GM21381 (cell line): Measurements from ENCODE around the gene CLSTN1.

Experiments used
- ATAC-seq: cut with Tn5 transposase; IDR thresholded peaks from one replicate; pipeline ENCODE4 v1.9.1; 2021; ENCODE audit warnings: mild to moderate bottlenecking, moderate library complexity; ENCODE audit not compliant: unreplicated experiment

The CLSTN1 gene

DNA sequence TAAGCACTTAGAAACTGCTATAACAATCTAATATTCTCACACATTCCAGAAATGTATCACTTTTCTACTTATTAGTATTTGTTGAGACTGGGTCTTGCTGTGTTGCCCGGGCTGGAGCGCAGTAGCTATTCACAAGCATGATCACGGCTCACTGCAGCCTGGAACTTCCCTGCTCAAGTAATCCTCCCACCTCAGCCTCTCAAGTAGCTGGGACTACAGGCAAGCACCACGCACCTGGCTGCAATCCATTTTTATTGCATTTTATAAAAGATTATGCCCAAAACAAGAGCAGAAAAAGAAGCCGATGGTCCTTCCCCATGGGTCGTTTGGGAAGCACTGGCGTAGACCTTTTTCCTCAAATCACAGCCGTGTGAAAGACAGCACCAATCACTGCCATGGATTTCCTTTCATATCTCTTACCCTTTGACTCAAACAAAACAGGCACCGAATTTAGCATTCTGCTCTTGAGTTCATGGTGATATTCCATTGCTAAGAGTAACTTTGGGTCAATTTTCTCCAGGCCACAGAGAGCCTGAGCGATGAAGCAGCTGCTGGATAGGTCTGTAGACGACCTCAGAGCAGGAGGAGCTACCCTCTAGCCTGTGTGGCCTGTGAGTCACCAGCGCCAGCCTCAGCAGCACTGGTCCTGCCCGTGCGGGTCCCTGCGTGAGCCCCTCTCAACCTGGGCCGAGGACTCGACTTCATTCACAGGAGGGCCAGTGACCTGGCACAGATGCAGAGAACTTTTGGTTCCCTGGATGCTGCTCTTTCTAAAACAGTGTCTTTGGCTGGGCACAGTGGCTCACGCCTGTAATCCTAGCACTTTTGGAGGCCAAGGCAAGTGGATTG lies 91.4 kb downstream of the CLSTN1 start:
- ATAC-seq: no peak

DNA sequence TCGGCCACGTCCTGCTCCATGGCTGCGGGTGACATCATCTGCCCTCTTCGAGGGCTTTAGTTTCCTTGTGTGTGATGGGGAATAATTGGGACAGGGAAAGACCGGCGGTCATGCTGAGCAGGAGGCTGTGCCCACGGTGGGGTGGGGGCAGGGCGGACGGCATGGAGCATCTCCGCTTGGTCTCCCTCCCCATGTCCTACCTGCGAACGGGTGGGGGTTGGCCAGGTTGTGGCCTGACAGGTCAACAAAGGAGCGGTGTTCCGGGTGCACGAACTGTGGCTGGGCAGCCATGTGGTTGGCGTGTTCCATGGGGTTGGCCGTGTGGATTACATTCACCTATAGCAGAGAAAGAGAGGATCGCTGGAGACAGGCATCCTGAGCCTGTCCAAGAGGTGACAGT lies 92.2 kb downstream of the CLSTN1 start:
- no peak for ATAC-seq

DNA sequence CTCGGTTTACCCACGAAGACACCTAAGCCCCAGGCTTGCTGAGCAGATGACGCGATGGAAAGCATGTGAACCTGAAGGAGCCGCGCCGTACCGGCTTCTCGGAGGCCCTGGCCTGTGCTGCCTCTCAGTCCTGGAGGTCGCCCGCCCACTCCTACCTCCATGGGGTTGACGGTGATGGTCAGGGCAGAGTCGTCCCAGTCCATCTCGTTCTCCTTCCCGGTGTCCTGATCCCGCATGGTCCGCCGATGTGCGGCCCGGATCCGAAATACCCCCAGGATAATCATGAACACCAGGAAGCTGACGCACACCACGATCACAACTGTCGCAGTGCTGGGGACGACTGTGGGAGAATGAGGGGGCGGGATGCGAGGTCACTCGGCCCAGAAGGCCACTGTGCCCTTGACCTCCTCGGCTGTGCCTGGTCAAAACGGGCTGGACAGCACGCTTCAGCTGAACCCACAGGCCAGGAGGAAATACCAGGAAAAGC lies 92.7 kb downstream of the CLSTN1 start:
- ATAC-seq: no peak

DNA sequence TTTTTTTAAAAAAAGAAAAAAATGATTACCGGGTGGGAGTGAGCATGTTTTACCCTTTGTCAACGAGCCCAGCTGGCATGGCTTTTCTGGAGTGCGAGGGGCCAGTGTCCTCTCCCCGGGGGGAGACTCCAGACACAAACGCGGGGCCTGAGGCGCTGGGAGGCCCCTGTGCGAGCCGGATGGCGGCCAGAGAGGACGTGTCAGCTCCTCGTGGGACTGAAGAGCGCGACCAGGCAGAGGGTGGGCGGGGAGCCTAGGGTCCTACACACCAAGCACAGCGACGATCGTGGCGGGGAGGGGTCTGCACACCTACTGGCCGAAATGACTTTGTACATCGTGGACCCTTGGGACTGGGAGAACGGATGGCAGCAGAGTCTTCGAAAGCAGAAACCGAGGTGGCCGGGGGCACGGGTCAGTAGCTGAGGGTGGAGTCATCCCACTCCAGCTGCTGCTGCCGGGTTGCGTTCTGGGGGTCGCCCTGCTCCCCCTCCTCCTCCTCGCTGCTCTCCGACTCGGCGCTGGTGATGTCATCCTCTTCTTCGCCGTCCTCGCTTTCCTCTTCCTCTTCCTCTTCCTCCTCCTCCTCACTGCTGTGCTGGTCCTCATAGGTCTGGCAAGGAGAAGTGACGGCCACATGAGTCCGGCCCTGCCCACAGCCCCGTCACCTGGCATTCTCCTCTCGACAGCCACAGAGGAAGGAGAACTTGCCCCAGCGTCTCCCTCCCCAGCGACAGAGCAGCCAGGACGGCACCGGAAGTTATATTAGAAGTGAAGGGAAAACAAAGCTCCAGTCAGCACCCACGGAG lies 93.5 kb downstream of the CLSTN1 start:
- ATAC-seq: no peak

DNA sequence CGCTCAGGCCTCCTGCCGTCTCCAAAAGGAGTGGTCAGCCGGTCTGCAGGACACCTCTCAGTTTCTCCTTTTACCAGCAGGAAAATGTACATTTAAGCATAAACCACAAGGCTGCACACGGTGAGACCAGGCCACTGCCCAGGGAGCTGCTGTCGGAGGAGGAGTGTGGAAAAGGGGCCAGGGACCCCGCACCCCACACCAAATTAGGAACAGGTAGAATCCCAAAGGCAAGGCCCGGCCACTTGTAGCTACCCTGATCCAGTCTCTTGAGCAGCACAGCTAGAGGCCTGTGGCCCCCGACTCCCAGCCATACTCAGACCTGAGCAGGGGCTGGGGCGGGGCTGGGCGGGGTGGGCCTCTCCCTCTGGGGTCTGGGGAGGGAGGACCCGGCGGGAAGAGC lies 94.2 kb downstream of the CLSTN1 start:
- no peak for ATAC-seq

DNA sequence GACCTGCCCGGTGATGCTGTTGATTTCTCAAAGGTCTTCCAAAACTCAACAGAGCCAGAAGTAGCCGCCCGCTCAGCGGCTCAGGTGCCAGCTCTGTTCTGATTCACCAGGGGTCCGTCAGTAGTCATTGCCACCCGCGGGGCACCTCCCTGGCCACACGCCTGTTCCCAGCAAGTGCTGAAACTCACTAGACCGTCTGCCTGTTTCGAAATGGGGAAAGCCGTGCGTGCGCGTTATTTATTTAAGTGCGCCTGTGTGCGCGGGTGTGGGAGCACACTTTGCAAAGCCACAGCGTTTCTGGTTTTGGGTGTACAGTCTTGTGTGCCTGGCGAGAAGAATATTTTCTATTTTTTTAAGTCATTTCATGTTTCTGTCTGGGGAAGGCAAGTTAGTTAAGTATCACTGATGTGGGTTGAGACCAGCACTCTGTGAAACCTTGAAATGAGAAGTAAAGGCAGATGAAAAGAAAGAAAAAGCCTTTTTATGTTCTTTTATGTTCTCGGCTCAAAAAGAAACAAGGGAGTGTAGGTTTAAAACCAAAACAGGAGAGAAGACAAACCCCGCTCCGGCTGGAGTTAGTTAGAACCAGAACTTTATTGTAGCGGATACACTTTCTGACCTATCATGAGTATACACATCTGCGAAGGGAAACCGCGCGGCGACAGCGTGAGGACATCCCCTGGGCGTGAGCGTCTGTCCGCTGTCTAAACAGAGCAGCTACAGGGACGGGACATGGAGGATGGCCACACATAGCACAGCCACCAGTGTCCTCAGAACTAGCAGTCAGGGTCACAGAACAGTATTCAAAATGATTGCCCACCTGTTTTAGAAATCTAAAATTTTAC lies 95.1 kb downstream of the CLSTN1 start:
- ATAC-seq: no peak

DNA sequence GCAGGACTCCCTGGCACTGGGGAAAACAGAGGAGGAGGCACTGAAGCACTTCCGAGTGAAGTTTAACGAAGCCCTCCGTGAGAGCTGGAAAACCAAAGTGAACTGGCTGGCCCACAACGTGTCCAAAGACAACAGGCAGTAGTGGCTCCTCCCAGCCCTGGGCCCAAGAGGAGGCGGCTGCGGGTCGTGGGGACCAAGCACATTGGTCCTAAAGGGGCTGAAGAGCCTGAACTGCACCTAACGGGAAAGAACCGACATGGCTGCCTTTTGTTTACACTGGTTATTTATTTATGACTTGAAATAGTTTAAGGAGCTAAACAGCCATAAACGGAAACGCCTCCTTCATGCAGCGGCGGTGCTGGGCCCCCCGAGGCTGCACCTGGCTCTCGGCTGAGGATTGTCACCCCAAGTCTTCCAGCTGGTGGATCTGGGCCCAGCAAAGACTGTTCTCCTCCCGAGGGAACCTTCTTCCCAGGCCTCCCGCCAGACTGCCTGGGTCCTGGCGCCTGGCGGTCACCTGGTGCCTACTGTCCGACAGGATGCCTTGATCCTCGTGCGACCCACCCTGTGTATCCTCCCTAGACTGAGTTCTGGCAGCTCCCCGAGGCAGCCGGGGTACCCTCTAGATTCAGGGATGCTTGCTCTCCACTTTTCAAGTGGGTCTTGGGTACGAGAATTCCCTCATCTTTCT lies 96.7 kb downstream of the CLSTN1 start:
- no peak for ATAC-seq

DNA sequence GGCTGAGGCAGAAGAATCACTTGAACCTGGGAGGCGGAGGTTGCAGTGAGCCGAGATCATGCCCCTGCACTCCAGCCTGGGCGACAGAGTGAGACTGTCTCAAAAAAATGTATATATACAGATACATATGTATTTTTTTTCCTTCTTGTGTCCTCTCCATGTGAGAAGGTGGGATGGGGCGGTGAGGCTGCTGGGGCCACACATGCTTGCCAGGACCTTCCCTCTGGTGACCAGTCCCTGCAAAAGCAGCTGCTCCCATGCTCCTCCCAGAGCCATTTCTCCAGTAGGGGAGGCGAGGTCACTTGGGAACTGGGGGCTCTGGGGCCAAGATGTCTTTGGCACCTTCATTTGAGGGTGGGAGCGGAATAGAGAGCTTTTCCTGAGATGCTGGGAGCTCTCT lies 97.4 kb downstream of the CLSTN1 start:
- no peak for ATAC-seq

DNA sequence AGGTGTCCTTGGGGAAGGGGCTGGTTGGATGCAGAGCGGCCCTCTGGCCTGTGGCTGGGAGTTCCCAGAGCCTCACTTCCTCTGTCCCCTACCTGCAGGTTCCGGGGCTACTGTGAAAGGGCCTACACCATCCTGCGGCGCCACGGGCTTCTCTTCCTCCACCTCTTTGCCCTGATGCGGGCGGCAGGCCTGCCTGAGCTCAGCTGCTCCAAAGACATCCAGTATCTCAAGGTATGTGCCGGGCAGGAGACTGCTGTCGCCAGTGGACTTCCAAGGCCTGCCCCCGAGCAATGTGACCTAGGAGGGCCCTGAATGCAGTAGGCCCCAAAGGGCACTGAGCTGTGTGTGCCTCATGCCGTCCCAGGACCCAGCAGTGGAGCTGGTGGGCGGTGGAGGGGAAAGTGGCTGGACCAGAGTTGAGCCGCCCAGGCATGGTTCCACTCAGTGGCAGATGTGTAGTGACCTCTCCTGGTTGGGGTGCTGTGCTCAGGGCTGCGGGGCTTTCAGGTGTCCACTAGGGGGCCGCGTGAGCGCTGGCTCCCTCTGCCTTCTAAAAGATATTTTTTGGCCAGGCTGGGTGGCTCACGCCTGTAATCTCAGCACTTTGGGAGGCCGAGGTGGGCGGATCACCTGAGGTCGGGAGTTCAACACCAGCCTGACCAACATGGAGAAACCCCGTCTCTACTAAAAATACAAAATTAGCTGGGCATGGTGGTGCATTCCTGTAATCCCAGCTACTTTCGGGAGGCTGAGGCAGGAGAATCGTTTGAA lies 98.9 kb downstream of the CLSTN1 start:
- ATAC-seq: no peak

DNA sequence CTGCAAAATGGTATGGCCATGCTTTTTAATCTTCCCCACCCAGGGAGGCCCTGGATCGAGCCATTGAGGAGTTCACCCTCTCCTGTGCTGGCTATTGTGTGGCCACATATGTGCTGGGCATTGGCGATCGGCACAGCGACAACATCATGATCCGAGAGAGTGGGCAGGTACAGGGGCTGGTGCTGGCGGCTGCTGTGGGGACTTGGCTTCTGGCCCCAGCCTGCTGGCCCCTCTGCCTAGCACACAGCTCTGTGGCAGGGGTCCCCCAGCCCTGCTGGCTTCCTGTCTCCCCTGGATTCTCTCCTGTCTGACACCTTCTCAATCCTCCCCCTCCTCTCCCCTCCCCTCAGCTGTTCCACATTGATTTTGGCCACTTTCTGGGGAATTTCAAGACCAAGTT lies 99.8 kb downstream of the CLSTN1 start:
- ATAC-seq: no peak

DNA sequence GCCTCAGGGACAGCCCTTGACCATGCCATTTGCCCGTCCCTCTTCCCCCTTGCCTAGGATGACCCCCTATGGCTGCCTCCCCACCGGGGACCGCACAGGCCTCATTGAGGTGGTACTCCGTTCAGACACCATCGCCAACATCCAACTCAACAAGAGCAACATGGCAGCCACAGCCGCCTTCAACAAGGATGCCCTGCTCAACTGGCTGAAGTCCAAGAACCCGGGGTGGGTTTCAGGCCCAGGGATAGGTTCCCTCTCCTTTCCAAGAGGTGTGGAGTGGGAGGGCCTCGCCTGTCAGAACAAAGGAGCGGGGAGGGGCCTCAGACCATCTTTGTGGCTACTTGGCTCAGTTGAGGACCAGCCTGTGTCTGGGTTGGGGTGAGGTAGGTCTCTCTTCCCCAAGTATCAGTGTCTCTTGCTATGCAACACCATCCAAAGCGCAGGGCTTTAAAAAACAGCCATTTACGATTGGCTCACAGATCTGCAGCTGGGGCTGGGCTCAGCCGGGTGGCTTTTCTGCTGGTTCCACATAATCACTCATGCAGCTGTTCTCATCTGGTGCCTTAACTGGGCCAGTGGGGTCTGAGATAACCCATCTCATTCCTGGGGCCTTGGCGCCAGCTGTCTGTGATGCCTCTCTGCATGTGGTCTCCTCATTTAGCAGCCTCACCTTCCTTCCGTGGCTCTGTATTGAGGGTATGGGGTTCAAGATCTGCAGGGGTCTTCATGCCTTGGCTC lies 100.5 kb downstream of the CLSTN1 start:
- ATAC-seq: no peak

DNA sequence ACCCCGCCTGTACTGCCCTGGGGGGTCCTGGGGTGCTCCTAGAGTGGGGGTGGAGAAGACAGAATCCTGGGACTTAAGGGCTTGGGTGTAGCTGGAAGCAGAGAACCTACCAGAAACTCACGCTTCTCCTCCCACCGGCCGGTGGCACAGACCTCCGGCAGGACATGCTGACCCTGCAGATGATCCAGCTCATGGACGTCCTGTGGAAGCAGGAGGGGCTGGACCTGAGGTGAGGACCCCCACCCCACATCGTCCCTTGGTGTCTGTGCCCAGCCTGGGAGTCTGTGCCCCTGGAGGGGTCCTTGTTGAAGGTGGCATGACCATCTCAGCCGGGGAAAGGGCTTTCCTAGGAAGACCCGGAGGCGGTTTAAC lies 101.4 kb downstream of the CLSTN1 start:
- no peak for ATAC-seq

DNA sequence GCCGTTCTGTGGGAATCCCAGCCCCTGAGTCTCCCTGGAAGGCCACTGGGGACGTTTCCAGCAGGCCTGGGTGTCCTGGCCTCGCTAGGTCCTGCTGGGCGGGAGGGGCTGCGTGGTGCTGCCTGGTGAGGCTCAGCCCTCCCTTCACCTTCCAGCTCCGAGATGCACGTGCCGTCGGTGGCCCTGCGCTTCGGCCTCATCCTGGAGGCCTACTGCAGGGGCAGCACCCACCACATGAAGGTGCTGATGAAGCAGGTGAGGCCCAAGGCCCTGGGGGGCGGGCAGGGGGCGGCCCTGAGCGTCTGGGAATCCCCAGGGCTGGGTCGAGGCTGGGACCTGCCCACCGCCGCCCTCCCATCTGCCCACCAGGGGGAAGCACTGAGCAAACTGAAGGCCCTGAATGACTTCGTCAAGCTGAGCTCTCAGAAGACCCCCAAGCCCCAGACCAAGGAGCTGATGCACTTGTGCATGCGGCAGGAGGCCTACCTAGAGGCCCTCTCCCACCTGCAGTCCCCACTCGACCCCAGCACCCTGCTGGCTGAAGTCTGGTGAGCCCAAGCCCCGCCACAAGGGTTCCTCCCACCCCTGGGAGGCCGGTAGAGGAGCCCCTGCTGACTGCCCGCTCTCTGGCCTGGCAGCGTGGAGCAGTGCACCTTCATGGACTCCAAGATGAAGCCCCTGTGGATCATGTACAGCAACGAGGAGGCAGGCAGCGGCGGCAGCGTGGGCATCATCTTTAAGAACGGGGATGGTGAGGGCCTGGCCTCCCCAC lies 102.0 kb downstream of the CLSTN1 start:
- ATAC-seq: no peak

DNA sequence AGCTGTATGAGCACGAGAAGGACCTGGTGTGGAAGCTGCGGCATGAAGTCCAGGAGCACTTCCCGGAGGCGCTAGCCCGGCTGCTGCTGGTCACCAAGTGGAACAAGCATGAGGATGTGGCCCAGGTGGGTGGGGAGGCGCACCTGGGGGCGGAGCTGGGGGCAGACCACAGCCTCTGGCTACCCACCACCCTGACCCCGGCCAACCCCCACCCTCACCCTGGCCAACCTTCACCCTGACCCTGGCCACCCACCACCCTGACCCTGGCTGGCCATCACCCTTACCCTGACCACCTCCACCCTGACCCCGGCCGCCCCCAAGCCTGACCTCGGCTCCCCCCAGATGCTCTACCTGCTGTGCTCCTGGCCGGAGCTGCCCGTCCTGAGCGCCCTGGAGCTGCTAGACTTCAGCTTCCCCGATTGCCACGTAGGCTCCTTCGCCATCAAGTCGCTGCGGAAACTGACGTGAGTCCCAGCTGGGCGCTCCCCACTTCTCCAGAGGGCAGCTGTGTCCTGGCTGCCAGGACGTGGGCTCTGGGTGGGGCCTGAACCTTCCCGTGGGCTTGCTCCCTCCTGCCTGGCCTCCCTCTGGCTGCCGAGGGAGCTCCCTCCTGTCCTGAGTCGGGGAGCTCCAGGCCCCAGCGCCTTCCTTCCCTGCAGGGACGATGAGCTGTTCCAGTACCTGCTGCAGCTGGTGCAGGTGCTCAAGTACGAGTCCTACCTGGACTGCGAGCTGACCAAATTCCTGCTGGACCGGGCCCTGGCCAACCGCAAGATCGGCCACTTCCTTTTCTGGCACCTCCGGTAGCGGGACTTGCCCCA lies 102.8 kb downstream of the CLSTN1 start:
- no peak for ATAC-seq

DNA sequence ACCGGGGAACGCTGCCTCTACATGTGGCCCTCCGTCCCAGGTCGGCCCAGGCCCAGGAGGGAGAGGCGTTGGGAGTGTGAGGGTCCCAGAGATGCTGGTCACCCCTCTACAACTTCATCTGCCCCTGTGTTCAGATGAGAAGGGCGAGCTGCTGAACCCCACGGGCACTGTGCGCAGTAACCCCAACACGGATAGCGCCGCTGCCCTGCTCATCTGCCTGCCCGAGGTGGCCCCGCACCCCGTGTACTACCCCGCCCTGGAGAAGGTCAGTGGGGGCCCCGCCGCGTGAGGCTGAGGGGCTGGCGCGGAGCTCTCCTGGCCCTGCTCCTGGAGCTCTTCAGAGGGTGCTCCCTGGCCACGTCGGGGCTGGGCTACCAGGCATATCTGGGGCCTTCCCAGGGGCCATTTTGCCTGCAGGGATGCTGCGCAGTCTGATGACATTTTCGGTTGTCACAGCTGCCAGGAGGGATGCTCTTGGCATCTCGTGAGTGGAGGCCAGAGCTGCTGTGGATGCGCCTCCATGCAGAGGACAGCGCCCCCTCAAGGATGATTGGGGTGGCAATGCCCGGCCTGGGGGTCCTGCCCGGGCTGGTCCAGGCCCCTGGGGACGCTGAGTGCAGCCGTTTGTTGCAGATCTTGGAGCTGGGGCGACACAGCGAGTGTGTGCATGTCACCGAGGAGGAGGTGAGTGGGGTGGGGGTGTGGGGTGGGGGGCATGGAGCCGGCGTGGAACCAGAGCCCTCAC lies 103.6 kb downstream of the CLSTN1 start:
- no peak for ATAC-seq

DNA sequence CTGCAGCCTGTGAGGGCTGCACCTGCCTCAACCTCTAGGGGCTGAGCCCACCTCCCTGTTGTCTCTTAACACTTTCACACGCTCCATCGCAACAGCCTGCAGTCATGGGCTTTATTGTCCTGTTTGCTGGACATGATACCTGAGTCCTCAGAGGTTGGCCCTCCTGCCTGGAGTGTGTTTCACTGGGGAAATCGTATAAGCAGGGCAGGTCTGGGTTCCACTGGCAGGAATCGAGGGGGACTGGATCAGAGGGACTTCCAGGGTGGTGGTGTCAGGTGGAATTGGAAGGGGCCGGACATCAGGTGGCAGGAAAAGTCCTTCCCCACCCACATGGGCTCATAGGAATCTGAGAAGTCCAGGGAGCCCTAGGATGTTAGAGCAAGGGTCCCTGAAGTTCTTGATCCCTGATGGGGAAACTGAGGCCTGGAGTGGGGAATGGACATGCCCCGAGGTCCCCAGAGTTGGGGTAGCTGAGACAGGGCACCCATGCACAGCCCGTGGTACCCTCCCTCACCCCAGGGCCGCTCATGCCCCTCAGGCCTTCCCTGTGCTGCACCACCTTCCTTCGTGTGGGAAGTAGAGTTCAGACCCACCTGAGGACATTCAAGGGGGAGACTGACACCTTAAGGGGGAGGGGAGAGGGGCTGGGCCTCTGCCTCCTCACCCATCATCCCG lies 105.6 kb downstream of the CLSTN1 start:
- ATAC-seq: no peak
